Neural progenitor cell (in vitro differentiated cells): Measurements from ENCODE around the gene ZC3H7A.

Experiments used
- EZH2phosphoT487 ChIP-seq: fragments of 200-600 bp; sonication (generic); IDR thresholded peaks from 2 replicates; pipeline ENCODE4 v1.6.1; 2017; ENCODE audit warnings: antibody characterized with exemption
- TF ChIP-seq, protein P1 (sequence below): fragments of 200-600 bp; sonication (generic); IDR thresholded peaks from 2 replicates; pipeline ENCODE4 v1.5.1; 2017; ENCODE audit warnings: antibody characterized with exemption, mild to moderate bottlenecking

- TF ChIP-seq, protein P1, sequence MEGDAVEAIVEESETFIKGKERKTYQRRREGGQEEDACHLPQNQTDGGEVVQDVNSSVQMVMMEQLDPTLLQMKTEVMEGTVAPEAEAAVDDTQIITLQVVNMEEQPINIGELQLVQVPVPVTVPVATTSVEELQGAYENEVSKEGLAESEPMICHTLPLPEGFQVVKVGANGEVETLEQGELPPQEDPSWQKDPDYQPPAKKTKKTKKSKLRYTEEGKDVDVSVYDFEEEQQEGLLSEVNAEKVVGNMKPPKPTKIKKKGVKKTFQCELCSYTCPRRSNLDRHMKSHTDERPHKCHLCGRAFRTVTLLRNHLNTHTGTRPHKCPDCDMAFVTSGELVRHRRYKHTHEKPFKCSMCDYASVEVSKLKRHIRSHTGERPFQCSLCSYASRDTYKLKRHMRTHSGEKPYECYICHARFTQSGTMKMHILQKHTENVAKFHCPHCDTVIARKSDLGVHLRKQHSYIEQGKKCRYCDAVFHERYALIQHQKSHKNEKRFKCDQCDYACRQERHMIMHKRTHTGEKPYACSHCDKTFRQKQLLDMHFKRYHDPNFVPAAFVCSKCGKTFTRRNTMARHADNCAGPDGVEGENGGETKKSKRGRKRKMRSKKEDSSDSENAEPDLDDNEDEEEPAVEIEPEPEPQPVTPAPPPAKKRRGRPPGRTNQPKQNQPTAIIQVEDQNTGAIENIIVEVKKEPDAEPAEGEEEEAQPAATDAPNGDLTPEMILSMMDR: no peak
- no peak for TF ChIP-seq EZH2phosphoT487
Measured at GRCh38 chr16:11780991-11781680, 15.9 kb downstream of the ZC3H7A start.
